Endometrial microvascular endothelial cells (primary cell): ENCODE data around the gene TMEM143. TPM values are rescaled to one million over a fixed set of nuclear protein-coding genes. Genes with fewer than 3 reads are reported as not detected.

Experiments
- in situ Hi-C: cut with HindIII; loops from 2 replicates; pipeline ENCODE4 v1.10.0; 2017; ENCODE audit warnings: low sequenced_read_pairs, low pct_unique_long_range_greater_than_20kb; ENCODE audit errors: inconsistent ontology term
- total RNA-seq: library from RNA; depleted of rRNA; stranded (reverse); fragments of >200 nt; gene quantifications from one replicate; pipeline ENCODE4 v1.2.3, GENCODE V29; 2015; ENCODE audit errors: inconsistent ontology term

TMEM143 gene
- total RNA-seq, 1 donor from 2014 or later: 8.9 TPM

DNA sequence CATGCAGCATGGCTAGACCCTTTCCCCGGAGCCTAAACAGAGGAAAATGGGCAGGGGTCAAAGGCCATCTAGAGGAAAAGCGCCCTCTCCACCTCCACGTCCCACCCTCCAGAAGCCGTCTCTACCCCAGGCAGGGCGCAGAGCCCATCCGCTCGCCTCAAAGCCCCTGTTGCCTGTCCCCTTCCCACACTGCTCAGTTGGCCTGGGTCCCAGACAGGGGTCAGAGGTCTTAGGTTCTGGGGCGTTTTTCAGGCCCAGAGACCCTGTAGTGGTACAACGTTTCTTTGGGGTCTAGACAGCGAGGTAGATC, 285 bp downstream of the TMEM143 start:
- in situ Hi-C loops: no loop called here

DNA sequence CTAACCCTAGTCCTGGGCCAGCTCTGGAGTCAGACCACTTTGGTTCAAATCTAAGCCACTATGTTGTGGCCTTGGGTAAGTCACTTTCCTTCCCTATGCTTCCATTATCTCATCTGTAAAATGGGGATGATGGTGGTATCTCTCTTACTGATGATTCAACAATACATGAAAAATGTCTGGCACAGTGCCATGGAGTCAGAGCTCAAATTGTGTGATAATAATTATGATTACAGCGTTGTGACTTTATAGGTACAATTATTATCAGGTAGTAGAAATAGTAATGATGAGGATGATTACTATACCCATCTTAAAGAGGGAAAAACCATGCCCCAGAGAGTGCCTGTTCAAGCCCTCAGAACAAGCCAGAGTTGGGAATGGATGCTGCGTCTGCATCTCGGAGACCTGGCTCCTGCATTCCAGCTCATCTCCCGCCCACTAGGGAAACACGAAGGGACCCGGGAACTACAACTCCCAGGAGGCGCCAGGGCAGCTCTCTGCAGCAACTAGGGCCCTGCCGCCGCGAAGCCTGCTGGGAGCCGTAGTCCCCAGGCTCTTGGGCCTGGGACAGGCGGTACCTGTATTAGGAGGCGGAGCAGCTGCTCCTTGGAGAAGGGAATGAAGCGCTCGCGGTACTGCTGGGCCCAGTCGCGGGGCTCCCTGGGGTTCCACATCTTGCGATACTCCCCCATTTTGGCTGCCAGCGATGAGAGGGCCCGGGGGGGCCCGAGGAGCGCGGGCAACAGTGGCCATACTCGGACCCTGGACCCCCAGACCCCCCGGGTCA, 832 bp downstream of the TMEM143 start:
- in situ Hi-C loops: no loop called here

DNA sequence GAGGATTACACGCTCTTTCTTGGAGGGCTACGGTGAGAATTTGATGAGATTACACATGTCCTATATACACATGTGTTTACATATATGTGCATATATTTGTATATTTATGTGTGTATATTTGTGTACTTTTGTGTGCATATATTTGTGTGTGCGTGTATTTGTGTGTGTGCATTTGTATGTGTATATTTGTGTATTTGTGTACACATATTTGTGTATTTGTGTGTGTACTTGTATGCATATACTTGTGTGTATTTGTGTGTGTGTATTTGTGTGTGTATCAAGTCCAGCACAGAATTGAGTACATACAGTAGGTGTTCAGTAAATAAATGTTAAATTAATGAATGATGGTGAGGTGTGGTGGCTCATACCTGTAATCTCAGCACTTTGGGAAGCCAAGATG, 1.8 kb downstream of the TMEM143 start:
- in situ Hi-C loops: no loop called here

DNA sequence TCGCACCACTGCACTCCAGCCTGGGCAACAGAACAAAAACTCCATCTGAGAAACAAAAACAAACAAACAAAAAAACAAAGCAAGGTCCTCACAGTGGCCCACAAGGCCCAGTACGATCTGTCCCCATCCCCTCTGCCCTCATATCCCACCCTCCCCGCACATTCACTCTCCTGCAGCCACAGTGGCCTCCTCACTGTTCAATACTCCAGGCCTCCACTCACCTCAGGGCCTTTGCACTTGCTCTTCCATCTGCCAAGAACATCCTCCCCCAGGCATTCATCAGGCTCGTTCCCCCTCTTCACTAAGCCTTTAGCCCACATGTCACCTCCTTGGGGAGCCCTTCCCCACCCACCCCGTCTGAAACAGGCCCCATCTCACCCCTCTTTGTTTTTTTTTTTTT, 4.6 kb downstream of the TMEM143 start:
- in situ Hi-C loops: no loop called here

DNA sequence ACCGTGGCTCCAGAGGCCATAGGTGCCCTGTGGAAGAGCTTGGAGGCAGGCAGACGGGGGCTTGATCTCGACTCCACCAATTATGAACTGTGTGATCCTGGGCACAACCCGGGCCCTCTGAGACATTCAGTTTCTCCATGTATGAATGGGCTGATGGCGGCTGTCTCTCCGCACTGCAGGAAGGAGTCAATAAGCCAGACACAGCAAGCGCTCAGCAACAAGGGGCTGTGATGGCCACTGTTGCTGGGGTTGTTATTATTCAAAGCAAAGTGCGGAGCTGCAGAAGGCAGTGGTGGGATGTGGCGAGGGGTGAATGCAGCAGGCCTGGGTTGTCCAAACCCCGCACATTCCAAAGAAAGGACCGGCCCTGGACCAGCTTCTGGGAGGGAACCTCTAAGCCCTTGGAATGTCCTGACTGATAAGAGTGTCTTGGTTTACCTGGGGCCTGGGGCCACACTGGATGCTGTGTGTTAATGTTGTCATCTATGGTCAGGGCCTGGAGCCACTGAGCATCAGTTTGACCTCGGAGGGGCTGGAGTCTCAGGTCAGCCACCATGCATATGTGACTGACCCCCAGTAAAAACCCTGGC, 8.3 kb downstream of the TMEM143 start:
- in situ Hi-C loops: no loop called here

DNA sequence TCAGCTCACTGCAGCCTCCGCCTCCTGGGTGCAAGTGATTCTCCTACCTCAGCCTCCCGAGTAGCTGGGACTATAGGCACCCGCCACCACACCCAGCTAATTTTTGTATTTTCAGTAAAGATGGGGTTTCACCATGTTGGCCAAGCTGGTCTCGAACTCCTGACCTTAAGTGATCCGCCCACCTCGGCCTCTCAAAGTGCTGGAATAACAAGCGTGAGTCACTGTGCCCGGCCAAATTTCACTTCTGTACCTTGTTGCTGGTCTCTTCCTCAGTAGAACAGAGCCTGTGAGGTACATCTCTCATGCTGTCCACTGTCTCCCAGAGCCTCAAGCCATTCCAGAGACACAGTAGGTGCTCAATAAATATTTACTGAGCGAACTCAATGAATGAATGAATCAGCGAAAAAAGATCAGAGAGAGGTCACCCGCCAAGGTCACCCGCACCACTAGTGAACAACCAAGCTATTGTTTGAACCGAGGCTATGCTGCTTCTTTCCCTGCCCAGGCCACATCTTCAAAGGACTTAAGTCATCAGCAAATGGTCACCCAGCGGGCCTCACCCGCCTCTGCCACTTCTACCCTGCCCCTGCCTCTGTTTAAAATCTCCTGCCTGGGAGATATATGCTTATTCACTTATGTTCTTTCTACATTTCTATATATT, 9.3 kb downstream of the TMEM143 start:
- in situ Hi-C loops: no loop called here

DNA sequence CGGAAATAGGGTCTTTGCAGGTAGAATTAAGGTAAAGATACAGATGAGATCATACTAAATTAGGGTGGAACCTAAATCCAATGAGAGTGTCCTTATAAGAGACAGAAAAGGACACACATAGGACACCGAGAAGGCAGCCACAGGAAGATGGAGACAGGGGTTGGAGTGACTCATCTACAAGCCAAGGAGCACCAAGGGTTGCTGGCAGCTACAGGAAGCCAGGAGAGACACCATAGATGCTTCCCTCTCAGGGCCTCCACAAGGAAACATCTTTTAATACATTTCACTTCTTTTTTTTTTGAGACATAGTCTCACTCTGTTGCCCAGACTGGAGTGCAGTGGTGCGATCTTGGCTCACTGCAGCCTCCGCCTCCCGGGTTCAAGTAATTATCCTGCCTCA, 10.1 kb downstream of the TMEM143 start:
- in situ Hi-C loops: no loop called here

DNA sequence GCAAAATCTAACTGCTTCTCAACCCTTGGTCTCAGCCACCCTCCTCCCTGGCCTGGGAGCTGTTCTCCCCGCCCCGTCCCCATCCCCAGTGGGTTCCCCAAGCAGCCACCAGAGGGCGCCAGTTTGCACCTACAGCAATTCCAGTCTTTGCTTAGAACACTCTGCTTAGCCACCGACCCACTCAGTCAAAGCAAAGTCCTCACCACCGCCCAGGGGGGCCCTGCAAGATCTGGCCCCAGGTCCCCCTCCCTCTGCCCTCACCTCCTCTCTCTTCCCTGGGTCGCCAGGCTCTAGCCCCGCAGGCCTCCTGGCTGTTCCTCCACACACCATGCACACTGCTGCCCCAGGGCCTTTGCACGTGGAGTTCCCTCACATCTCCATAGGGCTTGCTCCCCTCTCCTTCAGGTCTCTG, 12.4 kb downstream of the TMEM143 start:
- in situ Hi-C loops: no loop called here

DNA sequence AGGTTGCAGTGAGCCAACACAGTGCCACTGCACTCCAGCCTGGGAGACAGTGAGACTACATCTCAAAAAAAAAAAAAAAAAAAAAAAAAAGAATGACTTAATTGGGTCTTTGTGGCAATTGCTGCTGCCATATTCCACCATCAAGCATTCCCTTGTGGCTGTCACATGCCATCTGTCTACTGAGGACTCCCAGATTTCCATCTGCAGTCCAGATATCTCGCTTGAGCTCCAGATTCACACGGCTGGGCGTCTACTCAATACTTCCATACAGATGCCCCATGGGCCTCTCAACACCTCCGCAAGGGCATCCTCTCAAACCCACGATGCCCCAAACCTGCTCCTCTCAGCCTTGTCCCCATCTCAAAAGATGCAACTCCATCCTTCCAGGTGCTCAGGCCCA, 12.9 kb downstream of the TMEM143 start:
- in situ Hi-C loops: no loop called here

DNA sequence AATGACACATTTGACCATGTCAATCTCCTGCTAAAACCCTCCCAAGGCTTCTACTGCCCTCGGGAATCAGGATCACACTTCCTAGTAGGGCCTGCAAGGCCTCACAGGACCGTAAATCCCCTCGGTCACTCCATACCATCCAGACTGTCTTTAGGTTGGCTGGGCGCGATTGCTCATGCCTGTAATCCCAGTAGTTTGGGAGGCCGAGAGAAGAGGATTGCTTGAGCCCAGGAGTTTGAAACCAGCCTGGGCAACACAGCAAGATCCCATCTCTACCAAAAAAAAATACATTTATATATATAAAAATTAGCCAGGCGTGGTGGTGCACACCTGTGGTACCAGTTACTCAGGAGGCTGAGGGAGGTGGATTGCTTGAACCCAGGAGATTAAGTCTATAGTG, 15.0 kb downstream of the TMEM143 start:
- in situ Hi-C loops: no loop called here

DNA sequence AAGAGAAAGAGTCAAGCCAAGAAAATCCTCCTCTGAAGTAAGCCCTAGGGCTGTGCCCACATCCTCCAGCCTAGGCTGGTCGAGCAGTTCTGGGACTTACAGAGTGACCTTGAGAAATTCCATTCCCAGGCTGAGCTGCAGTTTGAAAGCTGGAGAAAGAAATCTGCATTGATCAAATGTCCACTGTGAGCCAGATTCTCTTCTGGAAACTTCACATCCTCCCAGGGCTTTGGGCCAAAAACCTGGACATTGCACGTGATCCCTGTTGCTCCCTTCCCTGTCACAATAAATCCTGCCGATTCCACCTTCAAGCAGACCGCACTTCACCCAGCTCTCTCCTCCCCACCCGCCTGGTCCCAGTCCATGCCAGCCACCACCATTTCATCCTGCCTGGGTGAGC, 15.7 kb downstream of the TMEM143 start:
- in situ Hi-C loops: no loop called here

DNA sequence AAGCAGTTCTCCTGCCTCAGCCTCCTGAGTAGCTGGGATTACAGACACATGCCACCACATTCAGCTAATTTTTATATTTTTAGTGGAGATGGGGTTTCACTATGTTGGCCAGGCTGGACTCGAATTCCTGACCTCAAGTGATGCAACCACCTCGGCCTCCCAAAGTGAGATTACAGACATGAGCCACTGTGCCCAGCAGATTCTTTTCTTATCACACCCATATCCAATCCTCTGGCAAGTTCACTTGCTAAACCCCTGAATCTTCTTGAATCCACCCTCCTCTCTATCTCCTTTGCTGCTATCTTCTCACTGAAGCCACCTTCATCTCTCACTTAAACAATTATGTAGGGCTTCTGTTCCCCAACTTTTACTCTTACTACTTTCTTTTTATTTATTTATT, 17.5 kb downstream of the TMEM143 start:
- in situ Hi-C loops: no loop called here

DNA sequence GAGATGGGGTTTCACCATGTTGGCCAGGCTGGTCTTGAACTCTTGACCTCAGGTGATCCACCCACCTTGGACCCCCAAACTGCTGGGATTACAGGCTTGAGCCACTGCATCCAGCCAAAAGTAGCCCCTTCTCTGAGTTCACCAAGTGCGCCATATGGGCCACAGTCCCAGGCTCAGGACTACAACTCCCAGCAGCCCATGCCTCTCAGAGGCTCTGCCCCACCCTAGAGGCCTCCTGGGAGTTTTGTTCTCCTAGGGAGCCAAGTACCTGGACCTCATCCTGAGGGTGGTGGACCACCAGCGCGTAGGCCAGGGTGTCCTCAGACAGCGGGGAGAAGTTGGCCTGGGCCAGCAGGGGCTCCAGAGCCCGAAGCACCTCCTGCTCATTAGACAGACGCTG, 18.8 kb downstream of the TMEM143 start:
- in situ Hi-C loops: no loop called here

DNA sequence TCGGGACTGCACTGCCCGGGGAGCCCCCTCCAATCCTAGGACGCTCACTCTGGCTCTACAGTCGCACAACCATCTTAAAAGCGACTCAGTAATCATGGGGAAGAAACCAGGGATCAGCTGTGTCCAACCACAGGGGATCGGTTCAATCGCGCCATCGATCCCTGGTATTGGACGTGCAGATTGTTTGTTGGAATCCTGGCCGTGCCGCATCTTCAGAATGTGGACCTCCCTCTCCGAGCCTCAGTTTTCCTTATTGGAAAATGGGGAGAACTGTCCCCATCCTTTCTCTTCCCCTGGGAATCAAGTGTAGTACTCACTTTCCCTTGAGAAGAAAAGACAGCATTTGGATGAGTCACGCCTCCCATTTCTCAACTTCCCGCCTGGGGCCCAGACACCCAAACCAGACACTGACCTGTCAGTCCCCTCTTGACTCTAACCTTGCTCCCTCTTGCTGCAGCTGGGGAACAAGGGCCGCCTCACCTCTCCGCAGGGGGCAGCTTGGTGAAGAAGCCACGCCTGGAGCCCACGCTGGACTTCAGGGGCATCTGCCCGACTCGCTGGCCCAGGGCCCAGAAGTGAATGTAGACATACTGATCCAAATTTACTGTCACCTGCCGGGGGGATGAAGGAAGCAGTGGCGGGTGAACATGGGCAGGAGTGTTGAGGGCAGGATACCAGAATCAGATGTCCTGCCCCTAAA, 20.7 kb downstream of the TMEM143 start:
- in situ Hi-C loops: no loop called here

DNA sequence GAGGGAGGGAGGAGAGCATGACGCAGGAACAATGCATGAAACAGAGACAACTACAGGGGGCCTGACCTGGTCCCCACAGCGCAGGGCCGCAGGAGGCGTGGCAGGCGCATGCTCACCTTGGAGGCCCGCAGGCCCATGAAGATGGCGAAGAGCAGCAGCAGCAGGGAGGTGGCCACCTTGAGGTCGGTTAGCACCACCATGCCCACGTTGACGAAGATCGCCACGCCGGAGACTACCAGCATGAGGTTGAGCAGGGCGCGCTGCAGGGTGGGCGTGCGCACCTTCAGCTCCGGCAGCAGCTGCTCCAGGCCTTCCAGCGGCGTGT, 21.4 kb downstream of the TMEM143 start:
- in situ Hi-C loops: no loop called here

DNA sequence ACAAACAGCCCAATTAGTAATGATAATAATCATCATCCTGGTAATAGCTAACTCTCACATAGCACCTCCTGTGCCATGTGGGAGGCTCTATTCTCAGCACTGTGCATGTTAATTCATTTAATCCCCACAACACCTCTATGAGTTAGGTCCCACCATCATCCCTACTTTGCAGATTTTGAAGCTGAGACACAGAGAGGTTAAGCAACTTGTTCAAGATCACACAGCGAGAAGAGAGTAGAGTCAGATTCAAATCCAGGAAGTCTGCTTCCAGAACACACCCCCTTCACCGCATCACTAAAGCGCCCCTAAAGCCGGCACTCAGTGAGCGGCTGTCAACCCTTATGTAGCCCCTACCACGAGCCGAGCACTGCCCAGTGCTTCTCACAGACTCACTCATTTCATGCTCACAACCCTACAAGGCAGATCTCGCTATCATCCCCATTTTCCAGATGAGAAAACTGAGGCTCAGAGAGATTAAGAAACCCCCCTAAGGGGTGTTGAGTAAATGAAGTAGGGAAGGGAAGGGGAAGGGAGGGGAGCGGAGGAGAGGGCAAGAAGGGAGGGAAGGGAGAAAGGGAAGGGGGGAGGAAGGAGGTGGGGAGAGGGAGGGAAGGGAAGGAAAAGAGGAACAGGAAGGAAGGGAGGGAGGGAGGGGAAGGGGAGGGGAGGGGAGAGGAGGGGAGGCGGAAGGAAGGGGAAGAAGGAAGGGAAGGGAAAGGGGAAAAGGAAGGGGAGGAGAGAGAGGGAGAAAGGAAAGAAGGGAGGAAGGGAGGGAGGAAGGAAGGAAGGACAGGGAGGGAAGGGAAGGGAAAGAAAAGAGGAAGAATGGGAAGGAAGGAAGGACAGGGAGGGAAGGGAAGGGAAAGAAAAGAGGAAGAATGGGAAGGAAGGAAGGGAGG, 22.0 kb downstream of the TMEM143 start:
- in situ Hi-C loops: no loop called here

DNA sequence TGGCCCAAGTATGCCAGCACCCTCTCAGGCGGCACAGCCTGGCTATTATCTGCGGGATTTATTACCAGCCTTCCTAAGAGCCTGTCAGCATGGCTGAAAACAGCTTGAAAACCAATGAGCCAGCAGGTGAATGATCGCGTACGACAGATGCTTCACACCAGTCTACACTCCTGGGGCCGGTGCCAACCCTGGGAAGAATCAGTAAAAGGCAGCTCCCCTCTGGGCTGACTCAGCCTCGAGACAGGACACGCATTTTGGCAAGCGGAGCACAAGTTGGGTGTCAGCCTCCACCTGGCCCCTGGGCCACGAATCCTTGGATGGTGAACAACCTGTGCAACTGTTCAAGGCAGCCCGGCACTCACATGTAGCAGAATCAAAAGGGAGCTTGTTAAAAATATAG, 22.7 kb downstream of the TMEM143 start:
- in situ Hi-C loops: no loop called here

DNA sequence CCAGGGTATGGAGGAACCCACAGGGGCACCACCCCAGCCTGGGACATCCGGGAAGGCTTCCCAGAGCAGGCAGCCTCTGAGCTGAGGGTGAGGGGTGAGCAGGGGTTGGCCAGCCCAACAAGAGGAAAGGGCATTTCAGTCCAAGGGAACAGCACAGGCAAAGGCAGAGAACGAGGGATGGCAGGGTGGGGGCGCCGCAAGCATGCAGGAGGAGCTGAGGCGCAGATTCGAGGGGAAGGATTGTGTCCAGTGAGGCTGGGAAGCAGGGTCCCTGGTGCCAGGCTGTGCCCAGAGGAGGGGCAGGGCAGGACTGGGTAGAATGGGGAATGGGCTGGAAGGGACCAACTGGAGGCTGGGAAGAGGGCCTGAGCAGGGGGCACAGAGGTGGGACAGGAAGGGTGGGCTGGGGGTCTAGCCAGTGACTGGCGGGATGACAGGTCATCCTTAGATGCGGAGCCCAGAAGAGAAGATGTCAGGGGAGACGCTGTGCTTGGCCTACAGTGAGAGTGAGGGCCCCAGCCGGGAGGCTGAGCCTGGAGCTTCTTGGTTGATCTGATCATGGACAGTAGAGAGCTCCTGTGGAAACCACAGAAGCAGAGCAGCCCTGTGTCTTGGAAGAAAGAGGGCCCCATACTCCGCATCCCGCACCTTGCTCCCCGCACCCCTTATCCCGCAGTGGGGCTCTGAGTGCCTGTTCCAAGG, 24.8 kb downstream of the TMEM143 start:
- in situ Hi-C loops: no loop called here
